Measurements from ENCODE around the gene TTC34.
"Not testable (repeated sequence)": the region's sequence is repeated elsewhere in the genome, so short reads cannot be mapped to it uniquely, and the experiment has no call there.

TTC34 gene

GRCh38 chr1:2796890-2797740 lies 4.4 kb downstream of the TTC34 start:
- DNase-seq, result no peak

GRCh38 chr1:2795926-2796325 lies 5.6 kb downstream of the TTC34 start:
- DNase-seq, result no peak

GRCh38 chr1:2791027-2791760 lies 10.3 kb downstream of the TTC34 start:
- DNase-seq, result no peak

- no peak for DNase-seq
Observed at GRCh38 chr1:2789986-2790581, 11.4 kb downstream of the TTC34 start.

DNA sequence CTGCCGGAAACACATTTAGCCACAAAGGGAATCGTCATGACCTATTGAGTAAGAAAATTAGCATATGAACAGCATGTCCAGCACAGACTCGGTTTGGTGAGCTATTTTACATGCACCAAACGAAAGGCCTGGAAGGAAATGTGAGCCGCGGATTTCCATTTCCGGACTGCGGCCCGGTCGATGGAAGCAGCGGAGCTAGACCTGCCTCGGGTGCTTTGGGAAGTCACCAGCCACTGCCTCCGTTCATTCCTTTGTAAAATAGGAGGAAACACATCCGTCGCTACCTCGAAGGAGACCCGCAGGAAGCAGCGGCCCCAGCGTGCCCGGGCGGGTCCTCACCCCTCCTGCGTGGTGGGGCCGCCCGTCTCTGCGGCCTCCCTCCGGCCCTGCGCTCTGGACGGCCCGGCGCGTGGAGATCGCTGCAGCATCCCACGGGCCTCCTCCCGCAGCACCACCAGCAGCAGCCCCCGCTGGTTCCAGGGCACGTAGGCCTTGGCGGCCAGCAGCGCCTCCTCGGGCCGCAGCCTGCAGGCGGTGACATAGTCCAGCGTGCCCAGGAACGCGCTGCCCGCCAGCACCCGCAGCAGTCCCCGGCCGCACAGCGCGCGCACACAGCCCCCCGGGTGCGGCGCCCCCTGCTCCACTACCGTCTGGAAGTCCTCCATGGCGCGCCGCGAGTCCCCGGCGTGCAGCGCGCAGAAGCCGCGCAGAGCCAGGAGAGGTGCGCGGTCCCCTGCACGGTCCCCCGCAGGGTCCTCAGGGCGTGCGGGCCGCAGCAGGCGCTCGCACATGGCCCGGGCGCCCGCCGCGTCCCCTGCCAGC lies 12.1 kb downstream of the TTC34 start:
- DNase-seq, result peak in 2 of 3 donors; percentile 16 to 24

GRCh38 chr1:2788506-2789163 lies 12.9 kb downstream of the TTC34 start:
- DNase-seq, result no peak

DNA sequence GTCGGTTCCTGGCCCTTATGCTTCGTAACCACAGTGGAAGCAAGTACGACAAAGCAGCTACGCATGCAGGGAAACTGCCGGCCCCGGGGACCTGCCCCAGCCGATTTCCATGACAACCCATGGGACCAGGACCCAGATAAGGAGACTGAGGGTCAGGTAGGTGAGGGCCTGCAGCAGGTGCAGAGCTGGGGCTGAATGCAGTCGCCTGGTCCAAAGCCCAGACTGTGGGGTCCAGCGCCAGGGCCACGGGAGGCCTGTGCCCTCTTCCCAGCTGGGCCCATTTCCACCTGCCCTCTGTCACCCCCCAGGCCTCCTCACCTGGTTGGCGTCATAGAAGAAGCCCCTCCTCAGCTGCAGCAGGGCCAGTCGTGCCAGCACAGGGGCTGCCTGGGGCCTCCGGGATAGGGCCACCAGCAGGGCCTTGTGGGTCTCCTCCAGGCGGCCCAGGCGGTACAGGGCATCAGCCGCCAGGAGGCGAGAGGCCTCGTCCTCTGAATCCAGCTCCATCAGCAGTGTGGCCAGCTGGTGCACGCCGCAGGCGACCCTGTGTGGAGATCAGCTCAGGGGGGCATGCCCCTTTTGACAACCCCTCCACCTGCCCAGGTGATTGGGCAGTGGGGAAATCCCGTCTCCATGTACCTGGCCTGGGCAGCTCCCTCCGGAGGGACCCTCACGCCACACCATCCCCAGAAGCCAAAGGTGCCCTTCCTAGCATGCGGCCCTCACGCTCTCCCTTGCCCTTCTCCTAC lies 14.2 kb downstream of the TTC34 start:
- DNase-seq, result no peak

GRCh38 chr1:2786329-2787162 lies 14.9 kb downstream of the TTC34 start:
- DNase-seq, result peak; percentile 55 to 84 (median 65)

DNA sequence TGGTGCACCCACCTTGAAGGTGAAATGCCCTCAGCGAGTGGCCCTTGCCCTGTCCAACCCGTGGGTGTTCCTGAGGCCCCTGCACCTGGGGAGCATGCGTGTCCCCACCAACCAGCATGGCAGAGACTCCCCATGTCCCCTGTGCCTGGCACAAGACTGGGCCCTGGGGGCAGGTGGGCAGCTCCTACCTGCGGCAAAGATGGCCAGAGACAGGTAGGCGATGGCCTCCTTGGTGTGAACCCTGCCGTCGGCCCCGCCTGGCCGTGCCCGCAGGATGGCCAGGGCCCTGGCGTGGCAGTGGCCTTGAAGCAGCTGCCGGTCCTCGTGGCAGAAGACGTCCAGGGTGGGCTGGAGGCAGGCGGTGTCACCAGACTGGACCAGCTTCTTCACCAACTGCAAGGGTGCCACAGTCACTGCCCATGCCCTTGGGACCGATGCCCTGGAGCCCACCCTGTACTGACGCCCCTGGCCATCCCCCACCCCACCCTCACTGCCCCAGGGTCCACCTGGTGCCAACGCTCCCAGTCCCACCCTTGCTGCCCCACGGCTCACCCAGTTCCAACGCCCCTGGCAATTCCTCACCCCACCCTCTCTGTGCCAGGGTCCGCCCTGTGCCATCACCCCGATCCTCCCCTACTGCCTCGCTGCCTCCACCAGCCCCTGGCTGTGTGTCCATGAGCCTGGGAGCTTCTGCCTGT lies 15.7 kb downstream of the TTC34 start:
- no peak for DNase-seq

DNA sequence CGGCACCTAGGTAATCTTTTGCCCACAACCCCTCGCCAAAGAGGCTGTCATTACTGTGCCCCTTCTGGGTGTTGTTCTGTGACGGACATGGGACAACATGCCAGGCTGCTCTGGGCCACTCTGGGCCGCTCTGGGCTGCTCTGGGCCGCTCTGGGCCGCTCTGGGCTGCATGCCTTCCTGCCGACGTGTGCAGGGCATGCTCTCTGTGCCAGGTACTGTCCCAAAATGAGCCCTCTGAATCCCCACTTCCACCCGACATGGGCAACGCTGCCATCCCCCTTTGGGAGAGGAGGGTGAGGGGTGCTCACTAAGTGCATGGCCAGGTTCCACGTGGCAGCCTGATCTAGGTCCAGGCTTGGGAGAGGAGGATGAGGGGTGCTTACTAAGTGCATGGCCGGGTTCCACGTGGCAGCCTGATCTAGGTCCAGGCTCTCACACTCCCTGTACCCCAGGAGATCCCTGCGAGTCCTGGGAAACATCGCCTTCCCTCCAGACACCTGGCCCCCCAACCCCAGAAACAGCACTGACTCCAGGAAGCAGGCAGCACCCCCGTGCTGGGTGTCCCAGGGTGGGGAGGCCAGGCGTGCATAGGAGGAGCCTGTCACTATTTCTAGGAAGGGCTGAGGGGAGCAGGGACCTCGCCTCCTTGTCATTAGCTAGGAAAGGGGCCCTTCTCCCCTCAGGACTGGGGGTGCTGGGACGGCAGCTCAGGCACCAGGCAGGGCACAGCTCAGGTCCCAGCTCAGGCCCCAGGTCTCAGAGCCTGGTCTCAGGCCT lies 16.5 kb downstream of the TTC34 start:
- no peak for DNase-seq

- DNase-seq, result no peak
Observed at GRCh38 chr1:2783435-2784397, 17.8 kb downstream of the TTC34 start.

DNA sequence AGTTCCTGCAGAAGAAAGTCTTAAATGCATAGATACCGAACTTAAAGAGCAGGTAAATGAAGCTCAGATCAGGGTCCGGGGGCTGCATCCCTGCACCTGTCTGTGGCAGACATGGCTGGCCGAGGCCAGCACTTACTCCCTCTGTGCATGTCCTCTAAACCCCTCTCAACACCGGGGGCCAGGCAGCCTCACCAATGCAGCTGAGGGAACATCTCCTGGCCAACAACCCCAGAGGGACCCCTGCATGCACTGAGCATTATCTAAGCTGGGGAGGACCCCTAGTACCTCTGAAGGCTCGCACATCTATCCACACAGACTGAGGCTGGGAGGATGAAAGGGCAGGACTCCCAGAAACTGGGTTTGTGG lies 18.4 kb downstream of the TTC34 start:
- no peak for DNase-seq

DNA sequence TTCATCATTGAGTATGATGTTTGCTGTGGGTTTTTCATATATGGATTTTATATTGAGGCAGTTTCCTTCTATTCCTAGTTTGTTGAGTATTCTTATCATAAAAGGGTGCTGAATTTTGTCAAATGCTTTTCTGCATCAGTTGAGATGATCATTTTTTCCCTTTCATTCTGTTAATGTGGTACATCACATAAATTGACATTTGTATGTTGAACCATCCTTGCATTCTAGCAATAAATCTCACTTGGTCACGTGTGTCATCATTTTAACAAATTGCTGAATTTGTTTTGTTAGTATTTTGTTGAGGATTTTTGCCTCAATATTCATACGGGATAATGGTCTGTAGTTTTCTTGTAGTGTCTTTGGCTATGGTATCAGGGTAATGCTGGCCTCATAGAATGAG lies 19.9 kb downstream of the TTC34 start:
- no peak for DNase-seq

DNA sequence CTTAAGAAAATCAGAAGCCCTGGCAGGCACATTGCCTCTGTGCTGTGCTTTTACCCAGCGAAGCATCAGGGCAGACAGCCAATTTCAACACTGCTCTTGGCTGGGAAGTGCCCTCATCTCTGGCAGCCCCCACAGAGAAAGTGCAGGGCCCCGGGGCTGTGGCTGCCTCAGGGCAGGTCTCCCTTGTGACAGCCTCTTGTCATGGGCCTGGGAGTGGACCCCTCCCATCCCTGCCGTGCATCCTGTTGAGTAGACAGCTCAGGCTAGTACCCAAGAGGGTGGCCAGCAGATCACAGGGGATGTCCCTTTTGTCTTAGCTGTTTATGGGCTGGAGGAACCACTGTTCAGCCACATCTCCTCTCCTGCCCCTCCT lies 23.3 kb downstream of the TTC34 start:
- DNase-seq, result no peak

GRCh38 chr1:2777424-2778219 lies 23.9 kb downstream of the TTC34 start:
- DNase-seq, result no peak

- not testable (repeated sequence) for DNase-seq
Observed at GRCh38 chr1:2775333-2775732, 26.2 kb downstream of the TTC34 start.

DNA sequence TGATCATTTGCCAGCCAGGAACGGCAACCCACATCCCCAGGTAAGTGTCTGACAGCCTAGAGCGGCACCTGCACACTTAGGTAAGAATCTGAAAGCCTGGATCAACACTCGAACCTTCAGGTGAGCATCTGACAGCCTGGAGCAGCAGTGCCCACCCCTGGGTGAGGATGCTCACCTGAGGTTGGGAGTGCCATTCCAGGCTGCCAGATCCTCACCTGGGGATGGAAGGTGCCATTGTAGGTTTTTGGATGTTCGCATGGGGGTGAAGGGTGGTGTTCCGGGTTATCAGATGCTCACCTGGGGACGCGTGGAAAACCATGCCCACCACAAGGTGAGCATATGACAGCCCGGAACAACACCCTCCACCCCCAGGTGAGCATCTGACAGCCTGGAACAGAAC lies 33.4 kb downstream of the TTC34 start:
- DNase-seq, result not testable (repeated sequence)
